NCI-H1105 treated with DMSO at 0.1 percent for 48 hours (cell line): ENCODE data around the gene FBXL16.
"Not testable (repeated sequence)": the region's sequence is repeated elsewhere in the genome, so short reads cannot be mapped to it uniquely, and the experiment has no call there.

Experiments used
- DNase-seq: peaks from one replicate; lab custom pipeline; 2025; lab: John Stamatoyannopoulos, UW

FBXL16 gene

DNA sequence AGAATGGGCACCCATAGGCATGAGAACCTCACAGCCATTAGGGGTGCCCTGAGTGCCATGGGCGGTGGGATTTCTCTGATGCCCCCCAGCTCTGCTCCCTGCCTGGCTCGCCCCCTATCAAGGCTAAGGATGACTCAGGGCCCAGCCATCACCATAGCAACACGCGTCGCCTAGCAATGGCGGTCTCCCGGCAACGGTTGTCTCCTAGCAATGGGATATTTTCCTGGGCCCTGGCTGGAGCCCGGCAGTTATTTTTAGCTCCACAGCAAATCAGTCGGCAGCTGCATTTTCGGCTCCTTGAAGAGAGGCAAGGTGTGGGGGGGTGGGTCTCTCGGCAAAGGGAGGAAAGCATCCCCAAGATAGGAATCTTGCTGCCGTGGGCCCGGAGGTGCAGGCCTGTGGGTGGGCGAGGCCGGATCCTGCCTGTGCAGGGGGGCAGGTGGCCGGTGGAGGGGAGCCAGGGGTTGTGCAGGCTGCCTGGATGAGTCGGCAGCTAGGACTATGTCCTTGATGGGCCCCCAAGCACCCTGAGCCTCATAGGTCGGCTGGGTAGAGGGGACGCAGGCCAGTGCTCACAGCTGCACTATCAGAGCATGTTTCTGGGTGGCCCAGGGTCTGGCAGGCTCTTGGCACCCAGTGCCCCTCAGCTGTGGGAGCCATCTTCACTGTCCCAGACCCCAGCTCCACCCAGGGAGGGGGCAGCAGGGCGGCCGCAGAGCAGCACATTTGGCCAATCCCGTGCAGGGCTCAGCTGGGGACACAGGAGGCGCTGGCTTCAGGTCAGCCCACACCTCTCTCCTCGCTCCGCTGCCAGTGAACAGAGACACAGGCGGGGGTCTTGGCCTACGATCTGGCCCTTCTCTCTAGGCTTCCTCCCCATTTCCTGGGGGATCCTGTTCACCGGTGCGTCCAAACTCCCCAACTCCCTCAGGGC is 4.2 kb upstream of the FBXL16 start:
- peak; percentile 89 for DNase-seq

DNA sequence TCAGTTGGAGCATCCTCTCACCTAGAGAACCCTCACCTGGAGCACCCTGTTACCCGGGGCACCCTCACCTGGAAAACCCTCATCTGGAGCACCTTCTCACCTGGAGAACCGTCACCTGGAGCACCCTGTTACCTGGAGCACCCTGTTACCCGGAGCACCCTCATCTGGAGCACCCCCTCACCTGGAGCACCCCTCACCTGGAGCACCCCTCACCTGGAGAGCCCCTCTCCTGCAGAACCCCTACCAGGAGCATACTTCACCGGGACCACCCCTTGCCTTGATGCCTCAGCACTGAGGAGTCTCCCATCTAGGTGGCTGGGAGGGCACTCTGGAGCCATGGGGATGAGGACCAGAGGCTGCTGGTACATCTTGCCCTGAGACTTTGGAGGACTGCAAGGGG is 3.4 kb upstream of the FBXL16 start:
- DNase-seq = no peak

DNA sequence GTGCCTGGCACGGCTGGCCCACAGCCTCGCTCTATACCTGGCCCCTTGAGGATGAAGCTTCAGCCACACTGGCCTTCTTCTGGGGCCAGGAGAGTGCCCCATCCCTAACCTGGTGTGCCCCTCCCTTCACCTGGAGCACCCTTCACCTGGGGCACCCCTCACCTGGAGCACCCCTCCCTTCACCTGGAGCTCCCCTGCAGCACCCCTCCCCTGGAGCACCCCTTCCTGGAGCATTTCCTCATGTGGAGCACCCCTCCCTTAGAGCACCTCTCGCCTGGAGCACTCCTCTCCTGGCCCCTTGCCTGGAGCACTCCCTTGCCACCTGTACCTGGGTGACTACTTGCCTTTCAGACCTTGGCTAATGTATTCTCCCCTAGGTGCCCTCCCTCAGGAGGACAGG is 2.4 kb upstream of the FBXL16 start:
- no peak for DNase-seq

DNA sequence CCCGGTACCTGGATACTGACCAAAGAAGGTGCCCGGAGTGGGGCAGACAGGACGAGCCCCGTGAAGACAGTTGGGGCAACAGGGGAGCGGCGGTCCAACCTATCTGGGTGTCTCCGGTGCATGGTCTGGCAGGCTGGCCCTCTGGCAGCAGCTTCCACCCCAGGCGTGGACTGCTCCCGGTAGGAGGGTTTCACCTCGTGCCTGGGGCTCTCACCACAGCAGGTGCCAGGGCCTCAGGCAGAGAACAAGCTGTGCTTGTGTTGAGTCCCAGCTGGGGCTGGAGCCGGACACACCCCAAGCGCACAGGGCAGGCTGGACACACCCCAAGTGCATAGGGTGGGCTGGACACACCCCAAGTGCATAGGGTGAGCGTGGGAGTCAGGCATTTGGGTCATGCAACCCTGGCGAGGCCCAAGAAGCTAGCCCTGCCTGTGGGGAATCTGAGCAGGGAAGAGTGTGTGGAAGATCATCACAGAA is 1.5 kb upstream of the FBXL16 start:
- no peak for DNase-seq

DNA sequence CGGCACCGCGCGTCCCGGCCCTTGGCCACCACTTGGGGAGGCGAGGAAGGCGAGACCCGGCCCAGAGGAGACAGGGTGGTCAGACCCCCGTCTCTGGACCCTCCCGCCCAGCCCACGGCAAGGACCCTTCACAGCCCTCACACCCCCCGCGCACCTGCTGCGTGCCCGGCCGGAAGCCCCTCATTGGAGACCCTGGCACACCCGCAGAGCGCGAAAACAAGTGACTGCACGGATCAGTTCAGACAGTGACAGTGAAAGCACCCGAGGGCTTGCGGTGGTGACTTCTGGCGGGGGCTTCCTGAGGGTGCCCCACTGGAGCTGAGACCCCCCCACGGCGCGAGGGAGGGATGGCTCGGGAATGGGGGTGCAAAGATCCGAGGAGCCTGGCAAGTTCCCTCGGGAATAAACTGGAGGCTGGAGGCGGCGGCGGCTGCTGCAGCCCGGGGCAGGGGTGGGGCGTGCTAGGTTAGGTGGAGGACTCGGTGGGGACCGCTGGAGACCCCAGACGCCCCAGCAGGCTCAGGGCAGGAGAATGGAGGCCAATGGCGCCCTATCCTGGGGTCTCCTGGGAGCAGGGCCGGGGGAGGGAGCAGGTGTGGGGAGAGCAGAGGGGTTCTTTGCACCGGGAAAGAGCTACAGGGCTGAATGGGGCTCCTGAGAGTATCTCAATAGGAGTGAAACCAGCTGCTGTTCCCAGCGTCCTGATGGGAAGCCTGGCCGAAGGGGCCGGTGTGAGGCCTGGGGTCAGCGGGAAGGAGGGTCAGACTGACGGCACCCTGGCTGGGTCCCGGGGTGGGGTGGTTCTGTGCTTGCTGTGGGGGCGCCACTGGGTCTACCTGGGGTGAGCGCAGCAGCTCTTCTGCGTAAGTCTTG is 824 bp upstream of the FBXL16 start:
- no peak for DNase-seq

DNA sequence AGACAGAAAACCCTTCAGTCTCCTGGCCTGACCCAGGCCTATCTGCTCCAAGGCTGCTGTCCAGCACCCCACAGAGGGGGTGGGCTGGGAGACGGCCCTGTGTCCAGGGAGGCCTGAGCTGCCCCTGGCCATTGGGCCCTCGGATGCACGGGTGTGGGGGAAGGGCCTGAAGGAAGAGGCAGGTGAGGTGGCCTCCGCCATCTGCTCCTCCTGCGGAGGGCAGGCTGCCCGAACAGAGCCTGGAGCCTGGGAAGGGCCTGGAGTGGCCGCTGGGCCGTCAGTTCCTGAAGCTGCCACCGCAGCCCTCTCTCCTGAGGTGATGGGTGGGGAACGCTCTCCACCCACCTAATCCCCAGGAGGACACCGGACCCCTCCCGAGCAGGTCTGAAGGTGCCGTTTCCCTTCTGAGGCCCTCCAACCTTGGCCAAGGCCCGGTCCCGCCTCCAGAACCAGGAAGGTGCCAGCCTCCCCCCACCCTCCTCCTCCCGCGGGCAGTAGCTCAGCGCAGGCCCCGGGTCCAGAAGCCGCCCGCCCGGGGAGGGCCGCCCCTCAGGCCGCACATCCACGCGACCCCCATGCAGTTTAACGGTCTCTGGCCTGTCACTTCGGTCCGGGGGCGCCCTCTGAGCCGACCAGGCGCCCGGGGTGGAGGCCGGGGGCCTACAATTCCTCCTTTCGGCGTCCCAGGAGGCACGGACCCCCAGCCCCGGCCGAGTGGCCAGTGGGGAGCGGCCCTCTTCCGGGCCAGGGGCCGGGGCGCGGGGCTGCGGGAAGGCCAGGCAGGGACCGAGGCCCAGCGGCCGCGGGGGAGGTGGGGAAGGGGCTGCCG is 835 bp downstream of the FBXL16 start:
- no peak for DNase-seq

DNA sequence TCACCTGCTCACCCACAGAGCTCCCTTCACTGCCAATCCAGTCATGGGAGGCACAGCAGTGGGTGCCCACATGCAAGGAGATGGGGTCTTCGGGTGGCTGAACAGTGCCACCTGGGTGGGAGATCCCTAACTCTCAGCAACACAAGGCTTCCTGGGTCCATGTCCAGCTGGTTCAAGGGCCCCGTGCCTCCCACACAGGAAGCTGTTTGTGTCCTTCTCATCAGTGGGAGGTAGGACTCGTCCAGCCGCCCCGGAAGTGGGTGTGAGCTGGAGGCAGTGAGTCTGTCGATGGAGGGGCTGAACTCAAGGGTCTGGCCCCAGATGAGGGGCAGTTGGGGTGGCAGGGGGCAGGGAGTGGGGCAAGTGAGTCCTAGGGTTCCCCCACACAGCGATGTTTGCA is 1.6 kb downstream of the FBXL16 start:
- DNase-seq = no peak

DNA sequence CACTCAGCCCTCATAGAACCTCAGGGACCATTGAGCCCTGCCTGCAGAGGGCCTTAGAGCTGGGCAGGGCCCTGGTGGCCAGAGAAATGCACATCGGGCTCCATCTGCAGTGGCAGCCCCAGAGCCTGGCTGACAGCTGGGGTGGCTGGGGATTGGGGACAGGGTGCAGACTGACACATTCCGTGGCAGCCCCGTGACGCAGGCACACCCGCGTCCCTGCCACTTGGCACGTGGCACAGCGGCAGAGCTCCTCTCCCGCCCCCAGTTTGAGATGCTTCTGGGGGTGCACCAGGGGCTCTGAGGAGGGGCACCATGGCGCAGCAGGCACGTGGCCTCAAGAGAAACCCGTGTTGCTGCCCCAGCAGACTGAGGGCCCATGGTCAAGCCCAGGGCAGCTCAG is 2.2 kb downstream of the FBXL16 start:
- DNase-seq = no peak

DNA sequence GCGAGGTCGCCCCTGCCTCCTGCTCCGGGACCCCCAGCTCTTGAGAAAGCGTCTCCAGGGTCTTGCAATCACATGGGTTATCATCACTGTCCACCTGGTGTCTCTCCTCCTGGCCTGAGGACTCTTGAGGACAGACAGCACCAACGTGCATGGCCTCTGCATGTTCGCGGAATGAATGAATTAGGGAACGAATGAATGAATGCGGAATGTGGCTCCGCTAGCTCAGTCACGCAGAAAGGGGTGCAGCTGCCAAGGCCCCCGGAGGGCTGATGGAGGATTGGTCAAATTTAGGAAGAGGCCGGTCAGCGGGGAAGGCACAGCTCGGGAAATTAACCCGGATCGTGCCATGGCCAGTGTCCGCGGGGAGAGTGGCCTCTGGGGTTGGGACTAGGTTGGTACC is 3.3 kb downstream of the FBXL16 start:
- DNase-seq = no peak

DNA sequence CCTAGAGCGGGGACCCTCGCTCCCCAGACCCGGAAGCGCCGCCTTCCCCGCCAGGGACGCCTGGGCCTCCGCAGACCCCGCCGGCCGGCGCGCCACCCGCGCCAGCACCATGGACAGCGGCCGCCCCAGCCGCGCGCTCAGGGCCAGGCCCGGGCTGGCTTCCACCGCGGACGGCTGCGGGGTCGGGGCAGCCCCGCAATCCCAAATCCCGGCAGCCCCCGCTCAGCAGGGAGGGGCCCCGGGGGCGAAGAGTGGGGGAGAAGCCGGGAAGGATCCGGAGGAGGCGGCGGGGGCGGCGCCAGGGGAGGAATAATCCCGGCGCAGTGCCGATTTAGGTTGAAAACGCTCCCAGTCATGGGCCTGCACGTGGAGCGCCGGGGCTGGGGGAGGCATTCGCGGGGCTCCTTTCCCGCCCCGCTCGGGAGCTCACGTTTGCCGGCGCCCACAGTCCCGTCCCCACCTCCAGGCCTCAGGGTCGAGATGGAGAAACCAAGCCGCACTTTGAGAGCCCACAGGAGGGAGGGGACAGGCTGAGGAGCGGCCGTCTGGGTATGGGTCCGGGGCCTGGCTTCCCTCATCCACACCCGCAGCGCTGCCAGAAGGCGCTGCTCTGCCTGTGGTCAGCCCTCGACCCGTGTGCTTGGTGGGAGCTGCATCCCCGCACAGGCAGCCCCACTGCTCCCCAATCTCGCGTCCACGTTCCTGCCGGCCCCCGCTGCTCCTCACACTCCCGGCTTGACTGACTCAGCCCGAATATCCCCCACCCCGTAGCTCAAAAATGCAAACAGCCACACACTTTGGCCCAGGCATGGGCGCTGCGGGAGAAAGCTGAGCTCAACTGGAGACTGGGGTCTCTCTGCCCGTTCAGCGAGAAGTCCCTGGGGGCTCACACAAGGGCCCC is 4.7 kb downstream of the FBXL16 start:
- DNase-seq = no peak

DNA sequence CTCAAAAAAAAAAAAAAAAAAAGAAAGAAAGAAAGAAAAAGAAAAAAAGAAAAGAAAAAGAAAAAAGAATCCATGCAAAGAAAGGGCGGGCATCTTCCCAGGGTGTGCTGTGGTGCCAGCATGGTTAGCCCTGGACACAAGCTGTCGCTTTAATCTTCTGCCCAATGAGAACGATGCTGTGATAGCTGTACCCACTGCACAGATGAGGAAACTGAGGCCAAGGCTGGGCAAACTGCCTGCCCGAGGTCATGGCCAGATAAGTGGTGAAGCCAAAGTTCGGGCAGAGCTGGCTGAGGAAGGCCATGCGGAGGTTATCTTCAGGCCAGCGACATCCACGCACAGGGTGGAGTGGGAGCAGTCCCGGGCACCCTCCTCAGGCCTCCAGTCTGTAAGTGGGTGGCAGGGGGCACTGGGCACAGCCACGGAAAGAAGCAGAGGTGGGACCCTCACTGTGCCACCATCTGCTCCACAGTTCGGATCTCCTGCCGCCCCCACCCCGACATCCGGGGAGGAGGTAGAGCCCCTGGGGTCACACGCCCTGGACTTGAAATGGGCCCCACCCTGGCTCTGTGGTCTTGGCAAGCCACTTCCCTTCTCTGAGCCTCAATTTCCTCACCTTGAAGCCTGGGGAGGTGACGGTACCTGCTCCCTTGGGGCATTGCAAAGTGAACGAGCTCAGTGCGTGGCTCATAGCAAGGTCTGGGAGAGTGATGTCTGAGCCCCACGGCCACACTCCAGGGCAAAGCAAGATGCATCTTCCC is 6.5 kb downstream of the FBXL16 start:
- DNase-seq = no peak

DNA sequence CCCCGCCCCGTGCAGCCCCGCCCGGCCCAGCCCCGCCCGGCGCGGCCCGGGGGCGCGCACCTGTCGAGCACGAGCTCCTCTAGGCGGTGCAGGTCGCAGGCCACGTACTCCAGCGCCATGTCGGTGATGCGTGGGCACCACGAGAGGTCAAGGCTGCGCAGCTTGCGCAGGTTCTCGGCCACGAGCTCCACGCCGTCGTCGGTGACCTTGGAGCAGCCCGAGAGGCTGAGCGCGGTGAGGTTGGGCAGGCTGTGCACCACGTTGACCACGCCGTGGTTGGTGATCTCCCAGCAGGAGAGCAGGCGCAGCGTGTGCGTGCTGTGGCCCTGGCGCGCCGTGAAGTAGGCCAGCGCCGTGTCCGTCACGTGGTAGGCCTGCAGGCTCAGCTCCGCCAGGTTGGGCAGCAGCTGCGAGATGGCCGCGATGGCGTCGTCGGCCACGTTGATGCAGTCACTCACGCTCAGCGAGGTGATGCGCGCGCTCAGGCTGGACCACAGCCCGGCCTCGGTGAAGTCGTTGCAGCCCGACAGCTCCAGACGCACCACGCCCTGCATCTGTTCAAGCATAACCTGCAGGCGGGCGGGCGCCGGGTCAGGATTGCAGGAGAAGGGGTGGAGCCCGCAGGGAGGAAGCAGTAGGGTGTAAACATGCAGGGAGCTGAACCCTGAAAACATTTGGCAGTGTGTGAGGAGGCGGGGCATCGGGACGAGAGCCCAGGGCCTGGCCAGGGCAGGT is 10.1 kb downstream of the FBXL16 start:
- peak; percentile 79 for DNase-seq

DNA sequence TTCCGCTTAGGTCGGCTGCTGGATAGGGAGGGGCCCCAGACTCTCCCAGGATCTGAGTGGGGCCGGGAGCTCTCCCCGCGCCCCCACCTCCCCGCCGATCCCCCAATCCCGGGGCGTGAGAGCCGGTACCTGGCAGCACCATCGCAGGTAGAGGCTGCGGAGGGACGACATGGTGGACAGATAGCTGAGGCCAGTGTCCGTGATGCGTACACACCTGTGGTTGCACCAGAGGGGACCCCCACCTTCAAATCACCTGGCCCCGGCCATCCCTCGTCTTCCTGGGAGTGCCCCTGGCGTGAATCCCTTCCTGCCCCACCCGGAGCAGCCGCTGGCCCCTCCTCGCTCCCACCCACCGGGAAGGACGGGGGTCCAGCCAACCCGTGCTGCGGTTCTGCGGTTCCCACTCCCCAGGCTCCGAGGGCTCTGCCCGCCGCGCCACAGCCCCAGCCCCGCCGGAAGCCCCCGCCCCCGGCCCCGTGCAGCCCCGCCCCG is 10.7 kb downstream of the FBXL16 start:
- DNase-seq = no peak

DNA sequence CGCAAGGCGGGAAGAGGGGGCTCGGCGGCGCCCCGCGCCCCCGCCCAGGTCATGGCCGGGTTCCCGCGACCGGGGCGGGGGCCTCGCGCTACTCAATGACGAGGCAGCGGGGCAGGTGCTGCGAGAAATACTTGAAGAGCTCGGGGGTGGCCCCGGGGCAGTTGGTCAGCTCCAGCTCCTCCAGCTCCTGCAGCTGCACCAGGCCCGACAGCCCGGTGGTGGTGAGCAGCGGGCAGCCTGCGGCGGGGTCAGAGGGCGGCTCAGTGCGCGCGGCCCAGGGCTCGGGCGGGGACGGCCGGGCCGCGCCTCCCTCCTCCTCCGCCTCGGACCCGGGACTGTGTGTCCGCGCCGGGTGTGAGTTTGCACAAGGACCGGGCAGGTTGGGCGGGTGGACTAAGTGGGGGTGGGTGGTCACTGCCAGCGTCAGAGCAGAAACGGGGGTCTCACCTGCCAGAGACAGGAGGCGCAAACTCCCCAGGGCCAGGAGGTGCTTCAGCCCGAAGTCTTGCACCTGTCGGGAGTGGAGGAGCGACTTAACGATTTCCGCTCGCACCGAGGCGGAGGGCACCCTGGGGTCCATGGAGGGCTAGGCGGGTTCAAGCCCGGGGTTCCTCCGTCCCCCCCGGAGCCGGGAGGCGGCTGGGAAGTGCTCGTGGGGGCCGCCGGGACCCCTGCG is 11.3 kb downstream of the FBXL16 start:
- no peak for DNase-seq

DNA sequence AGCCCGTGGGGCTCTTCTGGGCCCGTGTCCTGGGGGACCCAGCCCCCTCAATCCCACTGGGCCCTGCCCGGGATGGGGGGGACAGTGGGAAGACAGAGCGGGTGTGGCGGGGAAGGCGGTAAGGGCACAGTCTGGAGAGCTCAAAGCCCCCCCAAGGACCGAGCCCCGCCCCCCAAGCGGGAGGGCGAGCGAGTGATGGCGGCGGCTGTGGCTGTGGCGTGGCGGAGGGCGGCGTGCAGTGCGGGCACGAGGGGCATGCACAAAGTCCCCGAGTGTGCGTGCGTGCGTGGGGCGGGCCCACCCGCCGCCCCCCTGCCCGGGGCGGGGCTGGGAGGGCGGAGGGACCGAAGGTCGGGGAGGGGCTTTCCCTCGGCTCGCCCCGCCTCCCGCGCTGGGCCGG is 11.8 kb downstream of the FBXL16 start:
- DNase-seq = no peak

DNA sequence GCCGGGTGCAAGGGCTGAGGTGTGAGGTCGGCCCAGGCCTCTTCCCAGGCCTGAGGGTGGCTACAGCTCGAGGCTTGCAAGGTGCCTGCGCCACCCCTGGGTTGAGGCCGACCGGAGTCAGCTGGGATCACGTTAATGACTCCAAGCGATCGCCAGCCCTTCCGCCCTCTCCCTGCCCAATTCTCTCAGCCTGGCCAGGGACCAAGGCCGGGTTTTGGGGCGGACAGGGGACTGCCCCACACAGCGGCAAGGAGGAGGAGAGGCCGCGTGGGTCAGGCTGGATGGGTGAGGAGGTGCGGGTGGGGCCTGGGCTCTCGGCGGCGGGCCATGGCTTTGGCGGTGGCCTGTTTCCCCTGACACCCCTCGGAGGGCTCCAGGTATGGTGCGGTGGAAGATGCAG is 12.2 kb downstream of the FBXL16 start:
- no peak for DNase-seq

DNA sequence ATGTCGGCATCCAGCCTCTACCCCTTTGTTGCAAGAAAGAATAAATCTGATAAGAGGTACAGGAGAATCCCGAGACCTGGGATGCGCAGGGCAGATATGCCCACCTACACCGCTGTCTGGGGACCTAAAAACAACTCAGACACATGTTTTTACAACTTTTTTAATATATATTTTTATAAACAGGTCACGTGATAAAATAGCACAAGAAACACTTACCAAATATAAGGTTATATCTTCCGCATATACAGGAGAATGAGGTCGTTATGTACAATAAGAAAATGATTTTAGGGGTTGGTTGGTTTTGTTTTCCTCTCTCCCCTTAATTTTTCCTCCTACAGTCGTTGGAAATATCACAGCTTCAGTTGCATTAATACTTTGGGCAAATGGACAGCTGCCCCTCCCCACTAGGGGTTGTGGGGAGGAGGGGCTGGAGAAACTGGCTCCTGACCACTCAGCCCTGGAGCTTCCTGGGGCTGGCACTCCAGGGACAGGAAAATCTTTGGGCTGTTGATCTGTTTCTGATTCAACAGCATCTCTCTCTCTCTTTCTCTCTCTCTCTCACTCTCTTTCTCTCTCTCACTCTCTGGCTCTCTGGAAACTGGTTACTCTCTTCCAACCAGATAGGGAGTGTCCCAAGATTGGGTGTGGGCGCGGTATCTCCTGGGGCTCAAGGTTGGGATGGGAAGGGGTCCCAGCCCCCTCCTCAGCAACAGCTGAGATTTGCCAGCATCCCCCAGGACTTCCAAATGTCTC is 13.1 kb downstream of the FBXL16 start:
- no peak for DNase-seq

DNA sequence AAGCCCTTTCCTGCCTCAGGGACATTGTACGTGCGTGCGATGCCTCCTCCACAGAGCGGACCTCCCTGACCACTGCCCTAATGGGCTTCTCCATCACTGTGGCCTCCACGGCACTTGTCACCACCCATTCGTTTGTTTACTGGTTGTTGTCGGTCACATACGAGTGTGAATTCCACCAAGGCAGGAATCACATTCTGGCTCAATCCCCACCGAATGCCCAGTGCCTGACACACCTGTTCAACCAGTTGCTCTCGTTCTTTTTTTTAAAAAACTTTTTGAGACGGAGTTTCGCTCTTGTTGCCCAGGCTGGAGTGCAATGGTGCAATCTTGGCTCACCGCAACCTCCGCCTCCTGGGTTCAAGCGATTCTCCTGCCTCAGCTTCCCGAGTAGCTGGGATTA is 14.4 kb downstream of the FBXL16 start:
- DNase-seq = not testable (repeated sequence)
